ENCODE data around the gene EXT2.

GRCh38 chr11:44257338-44258189 lies 162.1 kb downstream of the EXT2 start:
- no peak for TF ChIP-seq CTCF (IDR thresholded peaks at IDR 0.05; ENCODE audit: low read depth, low read length)
- no peak for TF ChIP-seq EZH2phosphoT487 (IDR thresholded peaks at IDR 0.05; ENCODE audit: low read depth)

Data from OCI-LY3 (cell line).